GM19452 (cell line): ENCODE results near the gene HSF2BP.
"Not testable (repeated sequence)": the region's sequence is repeated elsewhere in the genome, so short reads cannot be mapped to it uniquely, and the experiment has no call there.

Source experiments
- ATAC-seq: cut with Tn5 transposase; IDR thresholded peaks from one replicate; pipeline ENCODE4 v1.9.1; 2021; ENCODE audit not compliant: unreplicated experiment

HSF2BP gene

GRCh38 chr21:43479197-43479596 is 180.1 kb downstream of the HSF2BP start:
- ATAC-seq, result not testable (repeated sequence)
